ENCODE data around the gene POLR3K.
"Not testable (repeated sequence)": the region's sequence is repeated elsewhere in the genome, so short reads cannot be mapped to it uniquely, and the experiment has no call there.

POLR3K gene

DNA sequence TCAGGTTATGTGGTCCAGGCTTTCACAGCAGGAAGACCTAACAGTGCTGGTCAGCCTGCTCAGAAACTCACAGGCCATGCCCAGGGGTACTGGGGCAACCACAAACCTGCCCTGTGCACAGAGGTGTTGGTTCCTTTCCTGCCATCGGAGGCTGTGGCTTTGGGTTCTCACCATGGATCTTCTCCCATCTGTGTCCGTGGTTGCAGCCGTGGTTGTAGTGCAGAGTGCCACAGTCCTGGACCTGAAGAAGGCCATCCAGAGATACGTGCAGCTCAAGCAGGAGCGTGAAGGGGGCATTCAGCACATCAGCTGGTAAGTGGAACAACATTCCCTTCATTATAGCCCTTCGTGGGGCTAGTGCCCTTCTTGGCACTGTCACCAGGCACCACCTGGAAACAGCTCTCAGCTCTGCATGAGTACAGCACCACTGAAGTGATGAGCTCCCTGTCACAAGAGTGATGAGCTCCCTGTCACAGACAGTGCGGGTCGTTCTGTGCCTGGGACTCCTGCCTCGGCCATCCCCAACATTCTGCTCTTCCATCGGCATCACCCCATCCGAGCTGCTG, 2.2 kb upstream of the POLR3K start:
- no peak for TF ChIP-seq CTCF (conservative IDR thresholded peaks at IDR 0.05)
- no peak overlapping the region for H3K27ac ChIP-seq

GRCh38 chr16:54237-54581, 801 bp upstream of the POLR3K start:
- H3K27ac ChIP-seq = peak overlapping the region; percentile 74; the same call in 1 of the 2 replicates
- no peak for TF ChIP-seq CTCF (conservative IDR thresholded peaks at IDR 0.05)

DNA sequence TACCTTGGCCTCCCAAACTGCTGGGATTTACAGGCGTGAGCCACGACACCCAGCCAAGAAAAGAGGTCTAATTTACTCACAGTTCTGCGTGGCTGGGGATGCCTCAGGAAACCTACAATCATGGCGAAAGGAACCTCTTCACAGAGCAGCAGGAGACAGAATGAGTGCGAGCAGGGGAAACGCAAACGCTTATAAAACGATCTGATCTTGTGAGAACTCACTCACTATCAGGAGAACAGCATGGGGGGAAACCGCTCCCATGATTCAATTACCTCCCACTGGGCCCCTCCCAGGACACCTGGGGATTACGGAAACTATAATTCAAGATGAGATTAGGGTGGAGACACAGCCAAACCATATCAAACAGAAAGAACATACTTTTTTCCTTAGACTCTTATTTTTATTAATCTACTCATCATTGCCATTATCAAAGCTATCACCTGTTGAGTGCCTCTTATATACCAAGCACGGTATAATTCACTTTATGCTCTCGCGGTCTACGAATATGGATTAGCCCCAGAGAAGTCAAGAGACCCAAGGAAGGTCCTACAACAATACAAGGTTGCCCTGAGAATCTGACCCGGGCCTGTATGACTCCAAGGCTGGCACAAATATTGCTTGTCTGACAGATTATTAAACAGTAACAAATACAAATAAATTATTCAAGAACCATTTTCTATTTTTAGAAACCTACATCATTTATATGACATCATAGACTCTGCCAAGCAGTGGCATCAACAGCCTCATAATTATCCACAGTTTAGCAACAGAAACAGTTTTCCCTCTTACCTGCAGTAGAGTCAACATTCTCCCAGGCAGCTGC, 2.4 kb downstream of the POLR3K start:
- no peak overlapping the region for H3K27ac ChIP-seq
- no peak for TF ChIP-seq CTCF (conservative IDR thresholded peaks at IDR 0.05)

- H3K27ac ChIP-seq = no peak overlapping the region
- no peak for TF ChIP-seq CTCF (conservative IDR thresholded peaks at IDR 0.05)
Observed at GRCh38 chr16:47234-47633, 6.2 kb downstream of the POLR3K start.

DNA sequence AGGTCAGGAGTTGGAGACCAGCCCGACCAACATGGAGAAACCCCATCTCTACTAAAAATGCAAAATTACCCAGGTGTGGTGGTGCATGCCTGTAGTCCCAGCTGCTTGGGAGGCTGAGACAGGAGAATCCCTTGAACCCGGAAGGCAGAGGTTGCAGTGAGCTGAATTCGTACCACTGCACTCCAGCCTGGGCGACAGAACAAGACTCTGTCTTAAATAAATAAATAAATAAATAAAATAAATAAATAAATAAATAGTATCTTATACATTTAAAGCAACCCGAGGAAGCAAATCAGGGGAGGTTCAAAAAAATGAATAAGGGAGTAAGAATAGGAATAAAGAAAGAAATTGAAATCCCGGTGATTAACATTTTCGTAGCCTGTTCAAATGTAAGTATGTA, 6.9 kb downstream of the POLR3K start:
- H3K27ac ChIP-seq = not testable (repeated sequence)

GRCh38 chr16:45454-45853, 8.0 kb downstream of the POLR3K start:
- TF ChIP-seq CTCF (conservative IDR thresholded peaks at IDR 0.05) = no peak
- H3K27ac ChIP-seq = peak overlapping the region; percentile 48

GRCh38 chr16:44655-45054, 8.8 kb downstream of the POLR3K start:
- peak overlapping the region; percentile 48 for H3K27ac ChIP-seq
- no peak for TF ChIP-seq CTCF (conservative IDR thresholded peaks at IDR 0.05)

DNA sequence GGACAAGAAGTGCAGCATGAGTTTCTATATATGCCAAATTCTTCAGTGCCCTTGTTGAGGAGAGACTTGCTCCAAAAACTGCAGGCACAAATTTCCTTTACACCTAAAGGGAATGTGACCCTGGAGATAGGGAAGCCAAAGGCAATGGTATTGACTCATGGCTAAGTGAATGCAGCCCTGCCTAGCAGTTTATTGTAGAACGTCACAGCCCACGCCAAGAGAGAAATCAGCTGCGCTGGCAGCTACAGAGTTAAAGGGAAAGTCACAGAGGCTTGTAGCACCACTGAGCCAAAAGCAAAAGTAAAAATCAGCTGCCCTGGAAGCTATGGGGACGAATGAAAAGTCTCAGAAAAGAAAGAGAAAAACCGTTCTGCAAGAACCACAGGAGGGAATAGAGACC, 10.1 kb downstream of the POLR3K start:
- H3K27ac ChIP-seq = no peak overlapping the region
- TF ChIP-seq CTCF (conservative IDR thresholded peaks at IDR 0.05) = no peak
